Kidney tubule cell (primary cell): ENCODE measurements around the gene MAP2.

Experiments used
- DNase-seq: peaks from one replicate; pipeline ENCODE4 v3.0.0-alpha.2; 2018; ENCODE audit warnings: low spot score

The MAP2 gene

GRCh38 chr2:209424199-209424701 is 403 bp downstream of the MAP2 start:
- DNase-seq: peak; percentile 33

- DNase-seq: no peak
These were observed 1.1 kb downstream of the MAP2 start for GRCh38 chr2:209424781-209425470.

GRCh38 chr2:209425471-209426071 is 1.7 kb downstream of the MAP2 start:
- peak; percentile 61 for DNase-seq

GRCh38 chr2:209426432-209426831 is 2.6 kb downstream of the MAP2 start:
- peak; percentile 71 for DNase-seq

- DNase-seq: peak; percentile 82
These were observed 7.9 kb downstream of the MAP2 start for GRCh38 chr2:209431701-209432100.

GRCh38 chr2:209441541-209441940 is 17.7 kb downstream of the MAP2 start:
- DNase-seq: no peak

GRCh38 chr2:209442939-209443338 is 19.1 kb downstream of the MAP2 start:
- DNase-seq: no peak

- DNase-seq: no peak
These were observed 21.6 kb downstream of the MAP2 start for GRCh38 chr2:209445485-209445884.

- DNase-seq: no peak
These were observed 27.5 kb downstream of the MAP2 start for GRCh38 chr2:209451209-209451834.

GRCh38 chr2:209456489-209456888 is 32.6 kb downstream of the MAP2 start:
- DNase-seq: no peak

GRCh38 chr2:209458008-209458979 is 34.4 kb downstream of the MAP2 start:
- DNase-seq: no peak

- no peak for DNase-seq
These were observed 35.5 kb downstream of the MAP2 start for GRCh38 chr2:209459359-209459758.

- no peak for DNase-seq
These were observed 36.4 kb downstream of the MAP2 start for GRCh38 chr2:209460151-209460761.

- no peak for DNase-seq
These were observed 39.4 kb downstream of the MAP2 start for GRCh38 chr2:209463226-209463625.

- DNase-seq: no peak
These were observed 40.0 kb downstream of the MAP2 start for GRCh38 chr2:209463835-209464234.

GRCh38 chr2:209468846-209469245 is 45.0 kb downstream of the MAP2 start:
- DNase-seq: no peak

- no peak for DNase-seq
These were observed 45.6 kb downstream of the MAP2 start for GRCh38 chr2:209469481-209469880.

GRCh38 chr2:209470466-209470865 is 46.6 kb downstream of the MAP2 start:
- DNase-seq: no peak

- peak; percentile 29 for DNase-seq
These were observed 47.2 kb downstream of the MAP2 start for GRCh38 chr2:209471037-209471436.

- peak; percentile 25 for DNase-seq
These were observed 48.4 kb downstream of the MAP2 start for GRCh38 chr2:209472112-209472832.

GRCh38 chr2:209472871-209473270 is 49.0 kb downstream of the MAP2 start:
- DNase-seq: peak; percentile 24
